ENCODE results near the gene ASPG.

ASPG gene

GRCh38 chr14:104085032-104085888, at the start of gene ASPG:
TSS of gene ASPG (plus strand) at chr14:104085700. CDS start at chr14:104085771, 71 bp downstream.
- DNase-seq: peak in 1 of 2 experiments; percentile 32

- no peak for DNase-seq
Observed at GRCh38 chr14:104036212-104036611, 49.3 kb upstream of the ASPG start.

- DNase-seq: no peak
Observed at GRCh38 chr14:104037074-104037473, 48.4 kb upstream of the ASPG start.

- DNase-seq: no peak
Observed at GRCh38 chr14:104037903-104038302, 47.6 kb upstream of the ASPG start.

GRCh38 chr14:104039214-104039613, 46.3 kb upstream of the ASPG start:
- DNase-seq: no peak

- DNase-seq: no peak
Observed at GRCh38 chr14:104040539-104040938, 45.0 kb upstream of the ASPG start.

- DNase-seq: no peak
Observed at GRCh38 chr14:104041430-104042104, 43.9 kb upstream of the ASPG start.

- DNase-seq: no peak
Observed at GRCh38 chr14:104044016-104044415, 41.5 kb upstream of the ASPG start.

GRCh38 chr14:104047761-104048160, 37.7 kb upstream of the ASPG start:
- no peak for DNase-seq

- DNase-seq: no peak
Observed at GRCh38 chr14:104048758-104049507, 36.6 kb upstream of the ASPG start.

- no peak for DNase-seq
Observed at GRCh38 chr14:104049576-104050240, 35.8 kb upstream of the ASPG start.

GRCh38 chr14:104051092-104051813, 34.2 kb upstream of the ASPG start:
- no peak for DNase-seq

- no peak for DNase-seq
Observed at GRCh38 chr14:104054222-104054905, 31.1 kb upstream of the ASPG start.

- no peak for DNase-seq
Observed at GRCh38 chr14:104062281-104062680, 23.2 kb upstream of the ASPG start.

- DNase-seq: no peak
Observed at GRCh38 chr14:104064003-104064402, 21.5 kb upstream of the ASPG start.

GRCh38 chr14:104066279-104066678, 19.2 kb upstream of the ASPG start:
- no peak for DNase-seq

GRCh38 chr14:104066719-104067295, 18.7 kb upstream of the ASPG start:
- no peak for DNase-seq

- DNase-seq: no peak
Observed at GRCh38 chr14:104069541-104069940, 16.0 kb upstream of the ASPG start.

- no peak for DNase-seq
Observed at GRCh38 chr14:104072586-104072985, 12.9 kb upstream of the ASPG start.

GRCh38 chr14:104073764-104074163, 11.7 kb upstream of the ASPG start:
- no peak for DNase-seq

- DNase-seq: no peak
Observed at GRCh38 chr14:104075530-104076151, 9.9 kb upstream of the ASPG start.

Data from stimulated activated CD4-positive, alpha-beta T cell treated with anti-CD3 and anti-CD28 coated beads, Interleukin-4, amount 100 ng/mL, for 4 hours (primary cell).